HepG2 (cell line): ENCODE results near the gene MLX. TPM values are rescaled to one million over a fixed set of nuclear protein-coding genes. Genes with fewer than 3 reads are reported as not detected.

ENCODE experiments used
- AHR ChIP-seq: IDR thresholded peaks from 2 replicates; pipeline ENCODE4 v1.6.1; 2018; ENCODE audit warnings: missing genetic modification reagents, missing compliant biosample characterization
- DMAP1 ChIP-seq: IDR thresholded peaks from 2 replicates; pipeline ENCODE4 v1.6.1; 2016
- FOXP1 ChIP-seq, 2 experiments: fragments of 450-650 bp in 1 of 2; IDR thresholded peaks; 2 replicates each; pipeline ENCODE4 v1.6.1; 2017 to 2018; ENCODE audit warnings: antibody characterized with exemption in 1 of 2
- KLF16 ChIP-seq, 2 experiments: sonication (generic) in 1 of 2; formaldehyde crosslinking in 1 of 2; IDR thresholded peaks; 2 replicates each; pipeline versions ENCODE4 v1.6.1 to v1.8.0; 2016 to 2023; ENCODE audit warnings: missing genetic modification reagents in 2 of 2, missing compliant biosample characterization in 1 of 2
- KMT2B ChIP-seq: IDR thresholded peaks from 2 replicates; pipeline ENCODE4 v1.6.1; 2016; ENCODE audit warnings: missing genetic modification reagents, missing compliant biosample characterization
- MEIS1 ChIP-seq: sonication (generic); formaldehyde crosslinking; IDR thresholded peaks from 2 replicates; pipeline ENCODE4 v1.9.0; 2021; ENCODE audit warnings: mild to moderate bottlenecking, missing genetic modification reagents, moderate library complexity, borderline replicate concordance
- MYPOP ChIP-seq: sonication (generic); formaldehyde crosslinking; IDR thresholded peaks from 2 replicates; pipeline ENCODE4 v1.8.1; 2023; ENCODE audit warnings: mild to moderate bottlenecking, moderate library complexity, missing genetic modification reagents
- RELA ChIP-seq: sonication (generic); formaldehyde crosslinking; IDR thresholded peaks from 2 replicates; pipeline ENCODE4 v1.4.0; 2020; ENCODE audit warnings: missing genetic modification reagents
- RFXAP ChIP-seq: sonication (generic); formaldehyde crosslinking; IDR thresholded peaks from 2 replicates; pipeline ENCODE4 v1.4.0; 2020; ENCODE audit warnings: missing genetic modification reagents, borderline replicate concordance
- ZFP90 ChIP-seq: sonication (generic); formaldehyde crosslinking; IDR thresholded peaks from 2 replicates; pipeline ENCODE4 v1.8.0; 2022; ENCODE audit warnings: missing genetic modification reagents, mild to moderate bottlenecking, inconsistent platforms, borderline replicate concordance
- ZFP91 ChIP-seq: sonication (generic); formaldehyde crosslinking; IDR thresholded peaks from 2 replicates; pipeline ENCODE4 v1.9.0; 2022; ENCODE audit warnings: missing genetic modification reagents, mild to moderate bottlenecking, borderline replicate concordance
- ZMYM3 ChIP-seq: sonication (generic); formaldehyde crosslinking; IDR thresholded peaks from 2 replicates; pipeline ENCODE4 v1.5.1; 2020; ENCODE audit warnings: mild to moderate bottlenecking, missing genetic modification reagents
- ZNF34 ChIP-seq: sonication (generic); formaldehyde crosslinking; IDR thresholded peaks from 2 replicates; pipeline ENCODE4 v1.4.0; 2020; ENCODE audit warnings: mild to moderate bottlenecking, missing genetic modification reagents, borderline replicate concordance
- ZNF609 ChIP-seq: sonication (generic); formaldehyde crosslinking; IDR thresholded peaks from 2 replicates; pipeline ENCODE4 v1.4.0; 2020; ENCODE audit warnings: mild to moderate bottlenecking, missing genetic modification reagents, borderline replicate concordance
- polyA plus RNA-seq, 8 experiments: library from polyadenylated mRNA; depleted of rRNA in 3 of 8; stranded (reverse) in 7 of 8; unstranded in 1 of 8; fragments of >200 nt; fragmentation: Illumina TruSeq in 4 of 8; extraction: Trizol in 4 of 8; gene quantifications; 2 replicates each; pipeline versions ENCODE4 v1.2.1 to v1.2.3, GENCODE V29; 2011 to 2016; ENCODE audit warnings: low read depth in 4 of 8, missing spikeins in 1 of 8, mixed read lengths in 1 of 8; ENCODE audit not compliant: insufficient read depth in 1 of 8
- total RNA-seq, 5 experiments: library from RNA; depleted of rRNA; stranded (reverse); fragments of >200 nt; fragmentation: Illumina TruSeq; extraction: Trizol; gene quantifications; 2 replicates each; pipeline ENCODE4 v1.2.3, GENCODE V29; 2016; ENCODE audit warnings: low read depth in 1 of 5
- TF ChIP-seq, protein P1 (sequence below): IDR thresholded peaks from 2 replicates; pipeline ENCODE4 v1.4.0; 2020; ENCODE audit warnings: mild to moderate bottlenecking, missing genetic modification reagents

The MLX gene
- total and polyA plus RNA-seq, 2 of the 13 experiments (the other 11 are each of a cell fraction or from before 2014, with no cell fraction given): 38.9 to 74.4 TPM

DNA sequence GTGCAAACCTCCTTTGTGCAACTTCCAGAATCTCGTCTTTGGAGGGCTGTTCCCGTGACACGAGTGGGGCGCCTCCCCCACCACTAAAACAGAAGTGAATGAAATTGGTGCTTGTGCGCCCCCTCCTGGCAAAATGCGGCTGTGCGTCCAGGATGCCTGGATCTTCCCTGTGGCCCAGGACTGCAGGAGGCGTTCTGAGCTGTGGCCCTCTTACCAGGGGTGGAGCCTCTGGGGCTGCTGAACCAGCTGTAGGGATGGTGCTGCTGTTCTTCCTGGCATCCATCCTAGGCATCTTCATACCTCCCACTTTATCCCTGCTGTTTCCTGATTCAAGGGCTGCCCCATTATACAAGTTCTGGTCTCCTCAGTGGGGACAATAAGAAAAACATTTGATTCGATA lies 49.4 kb upstream of the MLX start (continued):
- TF ChIP-seq, protein P1, sequence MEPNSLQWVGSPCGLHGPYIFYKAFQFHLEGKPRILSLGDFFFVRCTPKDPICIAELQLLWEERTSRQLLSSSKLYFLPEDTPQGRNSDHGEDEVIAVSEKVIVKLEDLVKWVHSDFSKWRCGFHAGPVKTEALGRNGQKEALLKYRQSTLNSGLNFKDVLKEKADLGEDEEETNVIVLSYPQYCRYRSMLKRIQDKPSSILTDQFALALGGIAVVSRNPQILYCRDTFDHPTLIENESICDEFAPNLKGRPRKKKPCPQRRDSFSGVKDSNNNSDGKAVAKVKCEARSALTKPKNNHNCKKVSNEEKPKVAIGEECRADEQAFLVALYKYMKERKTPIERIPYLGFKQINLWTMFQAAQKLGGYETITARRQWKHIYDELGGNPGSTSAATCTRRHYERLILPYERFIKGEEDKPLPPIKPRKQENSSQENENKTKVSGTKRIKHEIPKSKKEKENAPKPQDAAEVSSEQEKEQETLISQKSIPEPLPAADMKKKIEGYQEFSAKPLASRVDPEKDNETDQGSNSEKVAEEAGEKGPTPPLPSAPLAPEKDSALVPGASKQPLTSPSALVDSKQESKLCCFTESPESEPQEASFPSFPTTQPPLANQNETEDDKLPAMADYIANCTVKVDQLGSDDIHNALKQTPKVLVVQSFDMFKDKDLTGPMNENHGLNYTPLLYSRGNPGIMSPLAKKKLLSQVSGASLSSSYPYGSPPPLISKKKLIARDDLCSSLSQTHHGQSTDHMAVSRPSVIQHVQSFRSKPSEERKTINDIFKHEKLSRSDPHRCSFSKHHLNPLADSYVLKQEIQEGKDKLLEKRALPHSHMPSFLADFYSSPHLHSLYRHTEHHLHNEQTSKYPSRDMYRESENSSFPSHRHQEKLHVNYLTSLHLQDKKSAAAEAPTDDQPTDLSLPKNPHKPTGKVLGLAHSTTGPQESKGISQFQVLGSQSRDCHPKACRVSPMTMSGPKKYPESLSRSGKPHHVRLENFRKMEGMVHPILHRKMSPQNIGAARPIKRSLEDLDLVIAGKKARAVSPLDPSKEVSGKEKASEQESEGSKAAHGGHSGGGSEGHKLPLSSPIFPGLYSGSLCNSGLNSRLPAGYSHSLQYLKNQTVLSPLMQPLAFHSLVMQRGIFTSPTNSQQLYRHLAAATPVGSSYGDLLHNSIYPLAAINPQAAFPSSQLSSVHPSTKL (CRISPR knock-in tag): peak; percentile 44
- TF ChIP-seq RFXAP (peak; percentile 49; the same call in 1 of the 2 replicates), ZNF34 (0 out of 2 replicates have a peak, but pooled peaks have one; percentile 58), DMAP1 (CRISPR knock-in tag) (peak; percentile 42; the same call in 1 of the 2 replicates), ZFP91 (CRISPR knock-in tag) (peak; percentile 54), FOXP1 (IDR thresholded peaks at IDR 0.05) (no peak), FOXP1 (CRISPR knock-in tag; IDR thresholded peaks at IDR 0.05) (no peak), KLF16 (CRISPR knock-in tag; IDR thresholded peaks at IDR 0.05) (peak in 1 of 2 experiments; percentile 39; a peak in 1 of 4 replicates), ZFP90 (peak; percentile 55; the same call in 1 of the 2 replicates), MYPOP (CRISPR knock-in tag) (peak; percentile 32; the same call in 1 of the 2 replicates), RELA (CRISPR knock-in tag) (0 out of 2 replicates have a peak, but pooled peaks have one; percentile 19), ZMYM3 (CRISPR knock-in tag) (peak; percentile 17; the same call in 1 of the 2 replicates), KMT2B (CRISPR knock-in tag) (0 out of 2 replicates have a peak, but pooled peaks have one; percentile 20), ZNF609 (CRISPR knock-in tag) (0 out of 2 replicates have a peak, but pooled peaks have one; percentile 41), AHR (peak; percentile 76; the same call in 1 of the 2 replicates), MEIS1 (CRISPR knock-in tag) (0 out of 2 replicates have a peak, but pooled peaks have one; percentile 74)
